B cell (primary cell): ENCODE measurements around the gene ACBD5. TPM values are rescaled to one million over a fixed set of nuclear protein-coding genes. Genes with fewer than 3 reads are reported as not detected.

Experiments
- ATAC-seq: fragments of 200-7000 bp; cut with Tn5 transposase; one replicate; pipeline ENCODE4 v1.10.0; 2021; ENCODE audit warnings: low read depth, mild to moderate bottlenecking, moderate number of reproducible peaks, moderate library complexity
- CTCF ChIA-PET: fragments of 350-600 bp; sonication (Branson Sonifier 250); formaldehyde crosslinking; loops from one replicate; lab custom pipeline; 2021; ENCODE audit warnings: antibody characterized with exemption, inconsistent platforms; lab: Charles Lee
- POLR2A ChIA-PET: fragments of 350-600 bp; sonication (Branson Sonifier 250); formaldehyde crosslinking; loops from one replicate; lab custom pipeline; 2021; ENCODE audit warnings: antibody characterized with exemption; lab: Charles Lee
- DNase-seq: peaks from one replicate; pipeline ENCODE4 v3.0.0; 2013
- H2AFZ ChIP-seq: 2 replicates; pipeline ENCODE4 v1.6.1; 2012; ENCODE audit warnings: mild to moderate bottlenecking, low read depth, low read length; ENCODE audit not compliant: insufficient read depth, poor library complexity, severe bottlenecking
- H3K27ac ChIP-seq, 2 donors: 1 replicate in 1 of 2; 2 replicates in 1 of 2; pipeline ENCODE4 v1.5.1; 2012 to 2013; ENCODE audit warnings: low read length in 2 of 2, mild to moderate bottlenecking in 2 of 2, moderate library complexity in 1 of 2
- H3K27me3 ChIP-seq, 4 experiments: fragments of 200-600 bp in 1 of 4; sonication (generic) in 1 of 4; replicated peaks in 1 of 4; 1 replicate in 2 of 4; 2 replicates in 2 of 4; pipeline versions ENCODE4 v1.6.1 to v1.7.0; 2013 to 2016; ENCODE audit warnings: low read length in 3 of 4, mild to moderate bottlenecking in 2 of 4, mixed read lengths in 1 of 4, moderate library complexity in 1 of 4; ENCODE audit not compliant: insufficient read depth in 4 of 4, control insufficient read depth in 3 of 4; ENCODE audit errors: control extremely low read depth in 1 of 4
- H3K36me3 ChIP-seq, 2 experiments: replicated peaks in 1 of 2; 1 replicate in 1 of 2; 2 replicates in 1 of 2; pipeline versions ENCODE4 v1.6.1 to v1.7.1; 2013; ENCODE audit warnings: low read length in 1 of 2; ENCODE audit not compliant: insufficient read depth in 2 of 2, control insufficient read depth in 1 of 2; ENCODE audit errors: control extremely low read depth in 1 of 2, extremely low read depth in 1 of 2
- H3K4me1 ChIP-seq, 2 donors: fragments of 200-600 bp in 1 of 2; sonication (generic) in 1 of 2; 1 replicate in 1 of 2; 2 replicates in 1 of 2; pipeline versions ENCODE4 v1.5.1 to v1.6.1; 2013 to 2017; ENCODE audit warnings: low read length in 2 of 2; ENCODE audit not compliant: control insufficient read depth in 2 of 2, insufficient read depth in 2 of 2
- H3K4me2 ChIP-seq: replicated peaks from 2 replicates; pipeline ENCODE3; 2012; ENCODE audit warnings: mild to moderate bottlenecking, low read depth, low read length; ENCODE audit not compliant: poor library complexity, severe bottlenecking
- H3K4me3 ChIP-seq, 5 experiments: fragments of 200-600 bp in 1 of 5; sonication (generic) in 1 of 5; 1 replicate in 3 of 5; 2 replicates in 2 of 5; pipeline versions ENCODE4 v1.5.1 to v1.7.0; 2011 to 2016; ENCODE audit warnings: low read length in 4 of 5, mild to moderate bottlenecking in 4 of 5, low read depth in 2 of 5, control low read depth in 1 of 5, moderate library complexity in 1 of 5; ENCODE audit not compliant: insufficient read depth in 1 of 5; ENCODE audit errors: control extremely low read depth in 1 of 5, extremely low read depth in 1 of 5
- H3K79me2 ChIP-seq: fragments of 200-600 bp; sonication (generic); one replicate; pipeline ENCODE4 v1.6.0; 2016; ENCODE audit warnings: low read length; ENCODE audit not compliant: control insufficient read depth, insufficient read depth
- H3K9ac ChIP-seq: fragments of 200-600 bp; sonication (generic); 2 replicates; pipeline ENCODE4 v1.6.1; 2017; ENCODE audit warnings: mild to moderate bottlenecking, low read length, moderate library complexity
- H3K9me3 ChIP-seq, 3 donors: one replicate each; pipeline versions ENCODE4 v1.6.1 to v1.7.1; 2013; ENCODE audit warnings: low read length in 2 of 3; ENCODE audit not compliant: control insufficient read depth in 2 of 3, insufficient read depth in 1 of 3; ENCODE audit errors: control extremely low read depth in 1 of 3
- H4K20me1 ChIP-seq: 2 replicates; pipeline ENCODE4 v1.6.0; 2012; ENCODE audit warnings: mild to moderate bottlenecking, low read length; ENCODE audit not compliant: insufficient read depth, control insufficient read depth, poor library complexity, severe bottlenecking
- H3K27ac Mint-ChIP-seq: one replicate; pipeline ENCODE4 v1.8.0; 2021; ENCODE audit warnings: mixed read lengths
- H3K27me3 Mint-ChIP-seq: one replicate; pipeline ENCODE4 v1.8.0; 2021; ENCODE audit warnings: mixed read lengths
- H3K4me1 Mint-ChIP-seq: one replicate; pipeline ENCODE4 v1.8.0; 2021; ENCODE audit warnings: mixed read lengths
- H3K4me3 Mint-ChIP-seq: one replicate; pipeline ENCODE4 v1.8.0; 2021; ENCODE audit warnings: mixed read lengths
- H3K9me3 Mint-ChIP-seq: one replicate; pipeline ENCODE4 v1.8.0; 2022; ENCODE audit warnings: mixed read lengths; ENCODE audit not compliant: insufficient read depth
- CTCF ChIP-seq: fragments of 200-600 bp; IDR thresholded peaks from one replicate; pipeline ENCODE4 v1.8.0; 2022; ENCODE audit warnings: antibody characterized with exemption, mild to moderate bottlenecking
- EZH2 ChIP-seq: IDR thresholded peaks from 2 replicates; pipeline ENCODE4 v1.6.1; 2012; ENCODE audit warnings: borderline replicate concordance, low read depth, mild to moderate bottlenecking, moderate library complexity, low read length; ENCODE audit not compliant: insufficient read depth, poor library complexity, severe bottlenecking
- WGBS: methylation state at CpG from one replicate; pipeline ENCODE4 v1.1.5; 2013; ENCODE audit warnings: missing lambda C conversion rate; ENCODE audit not compliant: insufficient coverage; 5-methylcytosine and 5-hydroxymethylcytosine counted together
- intact Hi-C: fragments of 100-400 bp; cut with micrococcal nuclease; formaldehyde crosslinking; loops from one replicate; pipeline ENCODE4 v1.10.0; 2022
- polyA plus RNA-seq: library from polyadenylated mRNA; depleted of rRNA; stranded (reverse); fragments of >200 nt; gene quantifications from 2 replicates; pipeline ENCODE4 v1.2.3, GENCODE V29; 2012
- total RNA-seq, 2 donors: library from RNA; stranded (reverse); fragments of 120-200 nt in 1 of 2; gene quantifications; 1 replicate in 1 of 2; 2 replicates in 1 of 2; pipeline versions ENCODE4 v1.2.3 to v1.2.4, GENCODE V29; 2013 to 2022

The ACBD5 gene
- total and polyA plus RNA-seq, 2 donors (not counting 1 experiment from before 2014, with no cell fraction given) = 8.2 to 24.0 TPM

- 100% methylated on average over 1 of the region's 8 CpGs for WGBS
- no peak for ATAC-seq
- intact Hi-C loops = loop anchor here (2.0 kb wide), 1 partner anchor 16 kb away; the partner anchor contains the start of gene ACBD5
- Histone ChIP-seq H4K20me1 (no peaks in the 10 kb centered on the region), H3K4me3 (no peak overlapping the region), H3K36me3 (peaks cover 1 to 53% of the 10 kb centered on the region in 2 experiments), H3K4me1 (no peaks in the 10 kb centered on the region), H2AFZ (no peak overlapping the region), H3K27me3 (no peaks in the 10 kb centered on the region), H3K9me3 (no peaks in the 10 kb centered on the region), H3K27ac (no peak overlapping the region), H3K79me2 (no peaks in the 10 kb centered on the region), H3K4me2 (no peak overlapping the region), H3K9ac (no peak overlapping the region)
- CTCF ChIA-PET = interaction anchor here (1.2 to 4.9 kb wide), 8 partner anchors 9 to 499 kb away, joined by 3 to 52 read pairs (median 6); no protein-coding TSS in a partner anchor
- POLR2A ChIA-PET = no interaction called here
- no peak for DNase-seq
- H3K27ac Mint-ChIP-seq = no peak overlapping the region
- TF ChIP-seq CTCF = no peak
- TF ChIP-seq EZH2 = no peak
- H3K9me3 Mint-ChIP-seq = no peaks in the 10 kb centered on the region
- H3K4me1 Mint-ChIP-seq = no peaks in the 10 kb centered on the region
- H3K27me3 Mint-ChIP-seq = no peaks in the 10 kb centered on the region
- H3K4me3 Mint-ChIP-seq = no peak overlapping the region
These were observed 15.5 kb downstream of the ACBD5 start for GRCh38 chr10:27225011-27225590.

DNA sequence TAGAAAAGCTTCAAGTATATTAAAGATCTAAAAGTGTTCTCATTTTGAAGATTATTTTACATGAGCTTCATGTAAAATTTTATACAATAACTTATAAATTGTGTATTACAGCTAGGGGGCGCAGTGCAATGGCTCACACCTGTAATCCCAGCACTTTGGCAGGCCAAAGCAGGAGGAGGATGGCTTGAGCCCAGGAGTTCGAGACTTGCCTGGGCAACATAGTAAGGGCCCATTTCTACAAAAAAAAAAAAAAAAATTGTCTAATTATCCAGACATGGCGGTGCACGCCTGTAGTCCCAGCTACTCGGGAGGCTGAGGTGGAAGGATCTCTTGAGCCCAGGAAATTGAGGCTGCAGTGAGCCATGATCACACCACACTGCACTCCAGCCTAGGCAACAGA is 16.6 kb downstream of the ACBD5 start:
- H3K4me1 Mint-ChIP-seq = no peaks in the 10 kb centered on the region
- ATAC-seq (no peak), DNase-seq (peak; percentile 67)
- Histone ChIP-seq H3K9ac (no peak overlapping the region), H3K79me2 (no peaks in the 10 kb centered on the region), H3K4me2 (no peak overlapping the region), H2AFZ (no peak overlapping the region), H3K27ac (no peak overlapping the region), H3K36me3 (peaks cover 6 to 50% of the 10 kb centered on the region in 2 experiments), H3K27me3 (no peaks in the 10 kb centered on the region), H3K4me1 (no peaks in the 10 kb centered on the region), H4K20me1 (no peaks in the 10 kb centered on the region), H3K9me3 (no peaks in the 10 kb centered on the region), H3K4me3 (no peak overlapping the region)
- intact Hi-C loops = loop anchor here (1.0 to 2.0 kb wide), 3 partner anchors 17 to 136 kb away; partner anchors contain the start of gene ACBD5
- WGBS = 100% methylated on average over 4 of the region's 5 CpGs
- no peak overlapping the region for H3K27ac Mint-ChIP-seq
- no peaks in the 10 kb centered on the region for H3K9me3 Mint-ChIP-seq
- CTCF ChIA-PET = interaction anchor here (0.6 to 4.9 kb wide), 34 partner anchors 8 to 1018 kb away, joined by 3 to 52 read pairs (median 4); partner anchors contain the start of gene ACBD5
- POLR2A ChIA-PET = interaction anchor here (0.7 to 1.2 kb wide), 5 partner anchors 11 to 425 kb away, joined by 3 to 8 read pairs (median 5); no protein-coding TSS in a partner anchor
- no peaks in the 10 kb centered on the region for H3K27me3 Mint-ChIP-seq
- TF ChIP-seq CTCF (peak; percentile 88), EZH2 (no peak)
- no peak overlapping the region for H3K4me3 Mint-ChIP-seq
